Stimulated activated CD8-positive, alpha-beta memory T cell treated with anti-CD3 and anti-CD28 coated beads, Interleukin-7, amount 100 ng/mL, for 1 hour (primary cell): ENCODE results near the gene MAST2.
"Not testable (repeated sequence)": the region's sequence is repeated elsewhere in the genome, so short reads cannot be mapped to it uniquely, and the experiment has no call there.

Experiments used
- DNase-seq, 2 donors: peaks; one replicate each; pipeline ENCODE4 v3.0.0-alpha.2; 2020; ENCODE audit warnings: low read depth in 2 of 2

Gene MAST2

DNA sequence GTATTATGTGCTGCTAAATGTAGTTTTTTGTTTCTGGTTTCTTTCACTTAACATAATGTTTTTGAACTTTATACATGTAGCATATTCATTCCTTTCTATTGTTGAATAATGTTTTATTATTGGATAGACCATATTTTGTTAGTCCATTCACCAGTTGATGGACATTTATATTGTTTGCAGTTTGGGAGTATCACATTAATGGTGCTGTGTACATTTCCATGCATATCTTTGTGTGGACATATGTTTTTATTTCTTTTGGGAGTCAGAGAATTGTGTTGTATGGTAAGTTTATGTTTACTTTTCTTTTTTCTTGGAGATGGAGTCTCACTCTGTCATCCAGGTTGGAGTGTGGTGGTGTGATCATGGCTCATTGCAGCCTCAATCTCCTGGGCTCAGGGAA is 134.6 kb downstream of the MAST2 start:
- DNase-seq: no peak

GRCh38 chr1:45942411-45942810 is 139.0 kb downstream of the MAST2 start:
- no peak for DNase-seq

- DNase-seq: no peak
Observed at GRCh38 chr1:45943185-45943584, 139.8 kb downstream of the MAST2 start.

GRCh38 chr1:45945426-45945825 is 142.0 kb downstream of the MAST2 start:
- DNase-seq: no peak

- DNase-seq: not testable (repeated sequence)
Observed at GRCh38 chr1:45949462-45949861, 146.1 kb downstream of the MAST2 start.

DNA sequence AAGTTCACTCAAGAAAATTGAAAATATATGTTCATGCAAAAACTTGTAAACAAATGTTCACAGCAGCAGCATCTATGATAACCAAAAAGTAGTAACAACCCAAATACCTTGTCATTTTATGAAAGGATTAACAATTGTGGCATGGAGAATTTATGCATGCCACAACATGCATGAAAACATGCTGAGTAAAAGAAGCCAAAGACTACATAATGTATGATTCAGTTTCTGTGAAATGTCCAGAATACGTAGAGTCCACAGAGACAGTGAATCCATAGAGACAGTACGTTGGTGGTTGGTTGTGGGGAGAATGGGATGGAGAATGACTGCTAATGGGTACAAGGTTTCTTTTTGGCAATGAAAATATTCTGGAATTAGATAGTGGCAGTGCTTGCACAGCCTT is 148.7 kb downstream of the MAST2 start:
- DNase-seq: no peak

DNA sequence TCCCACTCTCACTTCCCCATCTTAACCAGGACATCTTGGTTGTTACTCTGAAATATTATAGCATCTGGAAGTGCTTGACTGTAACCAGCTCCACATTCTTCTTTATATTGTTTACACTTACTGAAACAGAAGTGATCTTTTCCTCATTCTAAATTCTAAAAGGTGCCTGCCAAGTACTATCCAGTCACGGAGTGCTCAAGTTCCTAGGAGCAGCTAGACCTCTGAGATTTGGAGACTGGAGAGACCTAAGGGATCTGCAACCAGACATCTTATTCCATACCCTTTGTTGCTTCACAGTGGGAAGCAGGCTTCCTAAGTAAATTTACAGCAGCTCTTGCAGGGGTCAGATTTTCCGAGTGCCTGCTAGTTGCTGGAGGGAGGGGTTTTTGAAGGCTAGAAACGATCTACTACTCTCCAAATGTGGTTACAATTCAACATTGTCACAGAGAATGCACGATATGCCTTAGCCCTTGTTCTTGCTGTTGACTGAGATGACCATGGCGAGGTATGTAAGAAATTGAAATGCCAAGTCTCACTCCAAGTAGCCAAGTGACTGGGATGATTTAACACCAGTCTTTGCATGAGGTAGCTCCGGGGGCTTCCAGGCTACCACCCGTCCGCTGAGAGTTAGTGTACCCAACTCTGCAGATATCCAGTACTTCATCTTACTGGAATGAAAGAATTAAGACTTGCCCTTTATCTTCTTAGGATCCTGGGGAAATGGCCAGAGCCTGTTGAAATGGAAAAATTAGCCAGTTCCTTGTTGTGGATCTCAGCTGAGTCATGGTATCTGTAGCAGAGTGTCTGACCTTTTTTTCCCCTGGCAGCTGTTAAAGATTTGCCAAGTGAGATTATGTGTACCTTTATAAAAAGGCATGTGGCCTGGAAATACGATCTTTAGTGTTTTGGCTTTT is 150.8 kb downstream of the MAST2 start:
- no peak for DNase-seq

DNA sequence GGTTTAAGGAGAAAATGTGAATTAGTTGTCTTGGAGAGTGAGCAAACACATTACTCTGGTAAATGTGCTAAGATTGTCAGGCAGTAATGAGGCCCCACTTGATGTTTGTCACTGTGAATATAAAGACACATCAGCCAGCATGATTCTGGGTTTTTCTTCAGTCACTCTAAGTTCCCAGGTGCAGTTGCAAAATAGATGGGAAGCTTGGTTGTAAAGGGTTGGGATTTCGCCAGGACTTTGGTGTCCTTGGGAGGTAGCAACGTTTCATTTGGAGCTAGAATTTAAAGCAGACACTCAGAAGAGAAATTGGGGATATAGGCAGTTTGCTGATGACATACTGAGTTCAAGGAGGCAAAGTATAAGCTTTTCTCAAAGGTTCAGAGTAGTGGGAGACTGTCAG is 154.3 kb downstream of the MAST2 start:
- no peak for DNase-seq

GRCh38 chr1:45958317-45958716 is 154.9 kb downstream of the MAST2 start:
- no peak for DNase-seq

DNA sequence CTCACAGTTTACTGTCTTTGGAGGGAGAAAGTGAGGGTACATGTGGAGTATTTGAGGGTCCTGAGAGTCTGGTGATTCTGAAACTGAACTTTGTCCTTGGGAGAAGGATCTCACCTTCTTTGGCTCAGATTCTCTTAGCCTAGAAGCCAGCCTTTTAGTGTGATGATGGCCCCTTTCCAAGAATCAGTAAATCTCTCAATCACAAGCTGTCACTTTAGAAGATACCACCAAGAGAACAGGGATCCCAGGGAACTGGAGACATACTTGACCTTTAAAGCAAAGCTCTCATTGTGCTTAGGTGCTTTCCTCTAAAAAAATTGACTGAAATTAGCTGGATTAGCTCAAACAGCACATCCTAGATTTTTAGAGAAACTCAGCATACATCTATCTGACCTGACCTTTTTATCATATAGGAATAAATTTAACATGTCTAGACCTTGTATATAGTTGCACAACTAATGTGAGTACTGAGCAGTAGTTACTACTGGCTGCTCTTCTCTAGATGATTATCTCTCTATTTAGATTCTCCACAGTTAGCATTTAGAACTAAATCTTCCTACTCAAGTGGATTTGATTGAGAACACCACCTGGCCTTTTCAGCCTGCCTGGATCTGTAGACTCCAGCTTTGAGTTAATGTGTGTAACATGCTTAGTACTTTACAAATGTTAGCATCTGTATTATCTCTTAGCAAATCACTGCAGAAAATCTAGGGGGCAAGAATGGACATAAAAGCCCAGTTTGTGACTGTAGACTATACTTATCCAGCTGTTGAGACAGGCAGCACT is 157.7 kb downstream of the MAST2 start:
- no peak for DNase-seq

GRCh38 chr1:45961936-45962335 is 158.5 kb downstream of the MAST2 start:
- not testable (repeated sequence) for DNase-seq

GRCh38 chr1:45968941-45969666 is 165.7 kb downstream of the MAST2 start:
- DNase-seq: no peak

GRCh38 chr1:45969866-45970265 is 166.5 kb downstream of the MAST2 start:
- no peak for DNase-seq

- DNase-seq: no peak
Observed at GRCh38 chr1:45971335-45971734, 167.9 kb downstream of the MAST2 start.

DNA sequence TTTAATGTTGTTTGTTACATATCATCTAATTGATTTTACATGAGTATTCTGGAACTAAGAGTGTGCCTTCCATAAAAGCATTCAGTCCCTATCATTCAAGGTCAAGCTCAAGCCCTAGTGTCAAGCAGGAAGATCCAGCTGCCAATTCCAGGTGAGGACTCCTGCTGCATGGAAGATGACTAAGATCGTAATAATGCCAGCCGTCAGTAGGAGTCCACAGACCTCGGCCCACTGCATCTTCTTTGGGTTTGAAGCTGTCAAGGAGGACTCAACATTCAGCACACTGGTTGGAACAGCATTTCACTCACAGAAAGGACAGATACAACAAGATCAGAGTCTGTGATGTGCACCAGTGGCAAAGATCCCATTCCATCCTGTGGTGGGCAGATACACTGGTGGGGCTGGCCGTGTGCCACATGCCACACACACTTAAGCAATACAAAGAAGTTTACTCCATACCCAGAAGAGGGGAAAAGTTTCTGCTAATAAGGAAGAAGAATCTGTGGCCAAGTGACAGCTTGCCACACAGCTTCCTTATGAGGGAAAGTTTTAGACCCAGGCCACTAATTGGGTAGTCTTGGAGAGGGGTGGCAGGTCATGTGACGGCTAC is 168.6 kb downstream of the MAST2 start:
- no peak for DNase-seq

DNA sequence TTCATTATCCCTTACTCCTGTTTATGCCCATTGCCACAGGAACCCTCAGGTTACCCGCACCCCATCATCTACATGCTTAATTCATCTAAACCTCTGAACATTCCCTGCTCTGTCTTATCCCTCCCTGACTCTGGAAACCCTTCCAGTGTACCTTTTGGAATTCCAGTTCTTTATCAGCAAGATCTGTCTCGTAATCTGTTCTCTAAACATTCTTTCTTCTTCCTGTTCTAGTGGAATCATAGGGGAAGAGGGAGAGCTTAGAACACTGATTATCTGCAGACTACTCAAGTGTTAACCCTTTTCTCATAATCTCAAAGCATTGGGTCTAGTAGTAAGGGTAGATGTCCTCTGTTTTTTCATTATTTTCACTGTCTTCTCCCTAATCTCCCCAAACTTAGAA is 169.2 kb downstream of the MAST2 start:
- DNase-seq: no peak

- no peak for DNase-seq
Observed at GRCh38 chr1:45973121-45973520, 169.7 kb downstream of the MAST2 start.

GRCh38 chr1:45974541-45975269 is 171.3 kb downstream of the MAST2 start:
- no peak for DNase-seq

- no peak for DNase-seq
Observed at GRCh38 chr1:45976623-45977022, 173.2 kb downstream of the MAST2 start.

GRCh38 chr1:45979074-45979777 is 175.8 kb downstream of the MAST2 start:
- DNase-seq: no peak
